ENCODE measurements around the gene LINC00237. TPM values are rescaled to one million over a fixed set of nuclear protein-coding genes. Genes with fewer than 3 reads are reported as not detected.

LINC00237 gene
- total and polyA plus RNA-seq, 9 of the 15 experiments (the other 6 are each of a cell fraction or from before 2014, with no cell fraction given) = not detected

GRCh38 chr20:21047981-21048380, 58.2 kb downstream of the LINC00237 start:
- in situ Hi-C loops (cut with MboI) = no loop called here
- no peaks in the 10 kb centered on the region for H3K79me2 ChIP-seq (ENCODE audit: control insufficient read depth, insufficient read depth, low read length)
- no peaks in the 10 kb centered on the region for H4K20me1 ChIP-seq (replicated peaks; ENCODE audit: control insufficient read depth, insufficient read depth, low read length)
- no peak overlapping the region for H2AFZ ChIP-seq (ENCODE audit: low read depth, low read length)
- no peak overlapping the region for H3K9ac ChIP-seq (ENCODE audit: insufficient read depth in 1 of 2, low read depth in 2 of 2, low read length in 2 of 2)
- BruUV-seq (replicated peaks) = no TSS peak
- H3K4me1 ChIP-seq (replicated peaks in 1 of 2; ENCODE audit: control insufficient read depth in 2 of 2, insufficient read depth in 2 of 2, low read length in 2 of 2) = no peaks in the 10 kb centered on the region
- FAIRE-seq (no peak), ATAC-seq (no peak), DNase-seq (ENCODE audit: extremely low read depth in 1 of 4, low spot score in 3 of 4) (no peak)
- H3K36me3 ChIP-seq (ENCODE audit: control insufficient read depth, insufficient read depth, low read length) = no peaks in the 10 kb centered on the region
- 4% methylated on average over 6 of the region's 6 CpGs for WGBS (ENCODE audit: insufficient coverage, low coverage, missing lambda C conversion rate)
- no peak overlapping the region for H3K27ac ChIP-seq (ENCODE audit: extremely low read depth, low read depth, low read length)
- H3K4me3 ChIP-seq = no peak overlapping the region
- peaks cover 0 to 5% of the 10 kb centered on the region in 2 experiments; a peak in 2 of 5 replicates for H3K27me3 ChIP-seq (ENCODE audit: control insufficient read depth in 2 of 2, insufficient read depth in 2 of 2, low read length in 2 of 2)
- TF ChIP-seq HES1 (IDR thresholded peaks at IDR 0.05; ENCODE audit: low read depth) (no peak), DDX20 (tag; IDR thresholded peaks at IDR 0.05; ENCODE audit: low read depth) (no peak), ZNF3 (CRISPR knock-in tag; IDR thresholded peaks at IDR 0.05) (no peak), E2F1 (CRISPR knock-in tag; IDR thresholded peaks at IDR 0.05) (no peak), ILF3 (IDR thresholded peaks at IDR 0.05; ENCODE audit: borderline replicate concordance) (no peak), HINFP (tag; conservative IDR thresholded peaks at IDR 0.05; ENCODE audit: low read depth) (no peak), GTF2F1 (IDR thresholded peaks at IDR 0.05; ENCODE audit: low read depth, low read length) (no peak), CHD2 (IDR thresholded peaks at IDR 0.05; ENCODE audit: low read depth, low read length) (no peak), ARID3B (CRISPR knock-in tag; IDR thresholded peaks at IDR 0.05; ENCODE audit: borderline replicate concordance) (no peak), SNAPC5 (CRISPR knock-in tag; IDR thresholded peaks at IDR 0.05) (no peak), HOXB6 (CRISPR knock-in tag; IDR thresholded peaks at IDR 0.05; ENCODE audit: borderline replicate concordance) (no peak), GATAD2A (IDR thresholded peaks at IDR 0.05) (no peak), GABPB2 (CRISPR knock-in tag; conservative IDR thresholded peaks at IDR 0.05) (no peak), NELFE (IDR thresholded peaks at IDR 0.05; ENCODE audit: insufficient read depth, insufficient read length) (no peak), TGIF2 (CRISPR knock-in tag; IDR thresholded peaks at IDR 0.05) (no peak), ARID1B (IDR thresholded peaks at IDR 0.05) (no peak)
- no peaks in the 10 kb centered on the region for H3K9me1 ChIP-seq (ENCODE audit: control insufficient read depth, insufficient read depth, low read length)
- ChIA-PET CTCF (ENCODE audit: low intra/inter-chr PET ratio) (no interaction called here), POLR2A (no interaction called here)
- intact Hi-C loops (cut with micrococcal nuclease) = loop anchor here (5.0 kb wide), 2 partner anchors 186 to 459 kb away; no protein-coding TSS in a partner anchor
- no peaks in the 10 kb centered on the region for H3K9me3 ChIP-seq (replicated peaks; ENCODE audit: control insufficient read depth, insufficient read depth, low read depth, low read length)
- no peak overlapping the region for H3K4me2 ChIP-seq (ENCODE audit: insufficient read depth, low read length)
